Measurements from ENCODE around the gene NYAP2. TPM values are rescaled to one million over a fixed set of nuclear protein-coding genes. Genes with fewer than 3 reads are reported as not detected.

The NYAP2 gene
- total RNA-seq, 2 donors from 2014 or later, result not detected

- no peaks in the 10 kb centered on the region for H3K9me3 Mint-ChIP-seq
- H3K4me1 Mint-ChIP-seq, result peaks cover 1% of the 10 kb centered on the region
- 83 to 86% methylated on average over 1 to 2 of the region's 3 CpGs for WGBS, 2 experiments (ENCODE audit: insufficient coverage in 1 of 2, insufficient read length in 1 of 2)
- no peaks in the 10 kb centered on the region for H3K27me3 Mint-ChIP-seq (ENCODE audit: insufficient read depth)
- Histone ChIP-seq H3K36me3 (ENCODE audit: control insufficient read depth, insufficient read depth, low read length) (no peaks in the 10 kb centered on the region), H3K4me3 (ENCODE audit: low read length) (no peak overlapping the region), H3K4me1 (ENCODE audit: control insufficient read depth, insufficient read depth, low read length) (no peaks in the 10 kb centered on the region), H3K27ac (ENCODE audit: low read depth, low read length) (no peak overlapping the region), H3K27me3 (ENCODE audit: control insufficient read depth, insufficient read depth, low read length, poor library complexity, severe bottlenecking) (no peaks in the 10 kb centered on the region), H3K9ac (ENCODE audit: extremely low read depth, low read length, poor library complexity, severe bottlenecking) (no peak overlapping the region), H3K9me3 (ENCODE audit: control insufficient read depth, low read length) (no peaks in the 10 kb centered on the region)
- H3K27ac Mint-ChIP-seq, result no peak overlapping the region
- H3K36me3 Mint-ChIP-seq (ENCODE audit: low read depth), result no peaks in the 10 kb centered on the region
- TF ChIP-seq, protein P1, sequence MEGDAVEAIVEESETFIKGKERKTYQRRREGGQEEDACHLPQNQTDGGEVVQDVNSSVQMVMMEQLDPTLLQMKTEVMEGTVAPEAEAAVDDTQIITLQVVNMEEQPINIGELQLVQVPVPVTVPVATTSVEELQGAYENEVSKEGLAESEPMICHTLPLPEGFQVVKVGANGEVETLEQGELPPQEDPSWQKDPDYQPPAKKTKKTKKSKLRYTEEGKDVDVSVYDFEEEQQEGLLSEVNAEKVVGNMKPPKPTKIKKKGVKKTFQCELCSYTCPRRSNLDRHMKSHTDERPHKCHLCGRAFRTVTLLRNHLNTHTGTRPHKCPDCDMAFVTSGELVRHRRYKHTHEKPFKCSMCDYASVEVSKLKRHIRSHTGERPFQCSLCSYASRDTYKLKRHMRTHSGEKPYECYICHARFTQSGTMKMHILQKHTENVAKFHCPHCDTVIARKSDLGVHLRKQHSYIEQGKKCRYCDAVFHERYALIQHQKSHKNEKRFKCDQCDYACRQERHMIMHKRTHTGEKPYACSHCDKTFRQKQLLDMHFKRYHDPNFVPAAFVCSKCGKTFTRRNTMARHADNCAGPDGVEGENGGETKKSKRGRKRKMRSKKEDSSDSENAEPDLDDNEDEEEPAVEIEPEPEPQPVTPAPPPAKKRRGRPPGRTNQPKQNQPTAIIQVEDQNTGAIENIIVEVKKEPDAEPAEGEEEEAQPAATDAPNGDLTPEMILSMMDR (conservative IDR thresholded peaks at IDR 0.05), result no peak
- no peak overlapping the region for H3K4me3 Mint-ChIP-seq
- no peak for DNase-seq
Measured at GRCh38 chr2:225355788-225356187, 43.7 kb upstream of the NYAP2 start.

- H3K36me3 ChIP-seq (ENCODE audit: control insufficient read depth, insufficient read depth, low read length), result no peaks in the 10 kb centered on the region
- no peak overlapping the region for H3K27ac ChIP-seq (ENCODE audit: low read depth, low read length)
- Mint-ChIP-seq H3K4me1 (no peaks in the 10 kb centered on the region), H3K9me3 (no peaks in the 10 kb centered on the region), H3K36me3 (ENCODE audit: low read depth) (no peaks in the 10 kb centered on the region), H3K4me3 (no peak overlapping the region), H3K27me3 (ENCODE audit: insufficient read depth) (no peaks in the 10 kb centered on the region), H3K27ac (no peak overlapping the region)
- no peak overlapping the region for H3K4me3 ChIP-seq (ENCODE audit: low read length)
- H3K27me3 ChIP-seq (ENCODE audit: control insufficient read depth, insufficient read depth, low read length, poor library complexity, severe bottlenecking), result no peaks in the 10 kb centered on the region
- H3K4me1 ChIP-seq (ENCODE audit: control insufficient read depth, insufficient read depth, low read length), result no peaks in the 10 kb centered on the region
- H3K9me3 ChIP-seq (ENCODE audit: control insufficient read depth, low read length), result no peaks in the 10 kb centered on the region
- H3K9ac ChIP-seq (ENCODE audit: extremely low read depth, low read length, poor library complexity, severe bottlenecking), result no peak overlapping the region
- TF ChIP-seq, protein P1 (conservative IDR thresholded peaks at IDR 0.05), result no peak
- no peak for DNase-seq
Measured at GRCh38 chr2:225366731-225367130, 32.8 kb upstream of the NYAP2 start.

DNA sequence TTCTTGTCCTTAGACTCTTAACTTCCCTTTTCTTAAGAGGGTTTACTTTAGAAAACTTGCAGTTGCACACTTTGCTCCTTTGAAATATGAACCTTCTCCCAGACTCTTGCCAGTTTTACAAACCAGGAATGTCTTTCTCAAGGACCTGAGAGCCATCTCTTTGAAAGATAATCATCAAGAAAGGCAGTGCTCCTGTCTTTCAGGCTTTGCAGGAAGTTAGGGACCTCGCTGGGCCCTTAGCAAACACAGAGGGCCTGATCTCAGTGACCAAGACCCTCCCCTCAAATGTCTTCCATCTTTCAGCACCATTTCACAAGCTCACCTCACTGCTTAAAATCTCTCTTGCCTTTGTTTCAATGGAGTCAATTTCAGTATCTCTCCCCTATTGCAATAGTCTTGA is 32.0 kb upstream of the NYAP2 start:
- Mint-ChIP-seq H3K4me3 (no peak overlapping the region), H3K27me3 (ENCODE audit: insufficient read depth) (no peaks in the 10 kb centered on the region), H3K9me3 (no peaks in the 10 kb centered on the region), H3K36me3 (ENCODE audit: low read depth) (no peaks in the 10 kb centered on the region), H3K27ac (no peak overlapping the region), H3K4me1 (no peaks in the 10 kb centered on the region)
- Histone ChIP-seq H3K9ac (ENCODE audit: extremely low read depth, low read length, poor library complexity, severe bottlenecking) (no peak overlapping the region), H3K27ac (ENCODE audit: low read depth, low read length) (no peak overlapping the region), H3K4me1 (ENCODE audit: control insufficient read depth, insufficient read depth, low read length) (no peaks in the 10 kb centered on the region), H3K9me3 (ENCODE audit: control insufficient read depth, low read length) (no peaks in the 10 kb centered on the region), H3K36me3 (ENCODE audit: control insufficient read depth, insufficient read depth, low read length) (no peaks in the 10 kb centered on the region), H3K27me3 (ENCODE audit: control insufficient read depth, insufficient read depth, low read length, poor library complexity, severe bottlenecking) (no peaks in the 10 kb centered on the region), H3K4me3 (ENCODE audit: low read length) (no peak overlapping the region)
- TF ChIP-seq, protein P1 (conservative IDR thresholded peaks at IDR 0.05), result no peak
- 43 to 73% methylated on average over 1 of the region's 1 CpG for WGBS, 2 experiments (ENCODE audit: insufficient coverage in 1 of 2, insufficient read length in 1 of 2)
- DNase-seq, result peak; percentile 41

Data from endodermal cell (in vitro differentiated cells).